K562 (cell line): ENCODE measurements around the gene WASL. TPM values are rescaled to one million over a fixed set of nuclear protein-coding genes. Genes with fewer than 3 reads are reported as not detected.

Experiments used
- ATAC-seq: fragments of 200-7000 bp; cut with Tn5 transposase; 3 replicates; pipeline ENCODE4 v1.9.1; 2020; ENCODE audit warnings: moderate library complexity
- BruUV-seq: library from RNA; stranded (reverse); fragments of 400-500 nt; replicated peaks from 2 replicates; lab custom pipeline; 2021; lab: Mats Ljungman, UMichigan
- CTCF ChIA-PET: fragments of 300-600 bp; formaldehyde crosslinking; extraction: SDS; loops from one replicate; lab custom pipeline; 2021; ENCODE audit warnings: low intra/inter-chr PET ratio; lab: Yijun Ruan, JAX
- POLR2A ChIA-PET: fragments of 300-600, 350-650 bp; sonication (Branson Sonifier 250); formaldehyde crosslinking; extraction: SDS; loops from one replicate; lab custom pipeline; 2021; ENCODE audit warnings: antibody characterized with exemption, inconsistent platforms; lab: Yijun Ruan, JAX
- DNase-seq, 4 experiments: peaks; one replicate each; pipeline versions ENCODE4 v3.0.0 to v3.0.0-alpha.2; 2011 to 2018; ENCODE audit warnings: low spot score in 3 of 4, mixed read lengths in 3 of 4; ENCODE audit errors: extremely low read depth in 1 of 4
- FAIRE-seq: peaks from 2 replicates; lab custom pipeline; 2011; peaks lifted over from hg19 to GRCh38; lab: Jason Lieb, UNC
- H2AFZ ChIP-seq: 2 replicates; pipeline ENCODE4 v1.6.0; 2011; ENCODE audit warnings: low read depth, low read length, control low read depth, inconsistent platforms
- H3K27ac ChIP-seq: fragments of 200-600 bp; 3 replicates; pipeline ENCODE4 v1.8.0; 2011; ENCODE audit warnings: low read depth, mild to moderate bottlenecking, control low read depth, inconsistent platforms, low read length, moderate library complexity, mixed read lengths; ENCODE audit errors: extremely low read depth
- H3K27me3 ChIP-seq, 2 experiments: fragments of 300-600 bp in 1 of 2; 2 replicates in 1 of 2; 3 replicates in 1 of 2; pipeline versions ENCODE4 v1.6.0 to v1.8.0; 2011; ENCODE audit warnings: inconsistent platforms in 2 of 2, low read length in 2 of 2, mild to moderate bottlenecking in 1 of 2, mixed read lengths in 1 of 2, moderate library complexity in 1 of 2; ENCODE audit not compliant: control insufficient read depth in 2 of 2, insufficient read depth in 2 of 2
- H3K36me3 ChIP-seq: fragments of 300-600 bp; 3 replicates; pipeline ENCODE4 v1.8.0; 2011; ENCODE audit warnings: mild to moderate bottlenecking, low read length, inconsistent platforms; ENCODE audit not compliant: control insufficient read depth, insufficient read depth
- H3K4me1 ChIP-seq, 2 experiments: fragments of 200-600 bp in 1 of 2; replicated peaks in 1 of 2; 2 replicates in 1 of 2; 3 replicates in 1 of 2; pipeline versions ENCODE4 v1.5.1 to v1.8.0; 2011; ENCODE audit warnings: inconsistent platforms in 2 of 2, low read length in 2 of 2, mild to moderate bottlenecking in 1 of 2, mixed read lengths in 1 of 2, moderate library complexity in 1 of 2; ENCODE audit not compliant: control insufficient read depth in 2 of 2, insufficient read depth in 2 of 2
- H3K4me2 ChIP-seq: 2 replicates; pipeline ENCODE4 v1.6.1; 2011; ENCODE audit warnings: low read length, control low read depth, inconsistent platforms, mixed read lengths; ENCODE audit not compliant: insufficient read depth
- H3K4me3 ChIP-seq: fragments of 200-600 bp; sonication (generic), shearing (Covaris generic); 2 replicates; pipeline ENCODE4 v1.5.1; 2016; ENCODE audit warnings: control low read depth, inconsistent platforms
- H3K79me2 ChIP-seq: fragments of 200-600 bp; 3 replicates; pipeline ENCODE4 v1.8.0; 2011; ENCODE audit warnings: low read length, inconsistent platforms; ENCODE audit not compliant: control insufficient read depth, insufficient read depth
- H3K9ac ChIP-seq, 2 experiments: 2 replicates each; pipeline versions ENCODE4 v1.6.0 to v1.6.1; 2011; ENCODE audit warnings: low read depth in 2 of 2, low read length in 2 of 2, control low read depth in 1 of 2, inconsistent platforms in 1 of 2, mild to moderate bottlenecking in 1 of 2, mixed read lengths in 1 of 2; ENCODE audit not compliant: insufficient read depth in 1 of 2
- H3K9me1 ChIP-seq: one replicate; pipeline ENCODE4 v1.6.0; 2011; ENCODE audit warnings: inconsistent platforms, mild to moderate bottlenecking, low read length, moderate library complexity; ENCODE audit not compliant: control insufficient read depth, insufficient read depth
- H3K9me3 ChIP-seq: replicated peaks from 2 replicates; pipeline ENCODE4 v1.5.1; 2011; ENCODE audit warnings: low read depth, low read length, inconsistent platforms; ENCODE audit not compliant: control insufficient read depth, insufficient read depth
- H4K20me1 ChIP-seq: replicated peaks from 2 replicates; pipeline ENCODE4 v1.6.1; 2011; ENCODE audit warnings: low read length, inconsistent platforms, mixed read lengths; ENCODE audit not compliant: control insufficient read depth, insufficient read depth
- ARID1B ChIP-seq: fragments of 450-650 bp; IDR thresholded peaks from 2 replicates; pipeline ENCODE4 v1.6.1; 2016; ENCODE audit warnings: antibody characterized with exemption, mild to moderate bottlenecking, inconsistent platforms
- CREBBP ChIP-seq: IDR thresholded peaks from one replicate; pipeline ENCODE4 v1.6.1; 2012; ENCODE audit warnings: low read depth, mild to moderate bottlenecking, control low read depth, inconsistent platforms, low read length
- EP400 ChIP-seq: fragments of 450-650 bp; IDR thresholded peaks from 2 replicates; pipeline ENCODE4 v1.6.1; 2017; ENCODE audit warnings: antibody characterized with exemption, mild to moderate bottlenecking, moderate library complexity
- ESRRA ChIP-seq: fragments of 450-650 bp; IDR thresholded peaks from 2 replicates; pipeline ENCODE4 v1.6.1; 2014; ENCODE audit warnings: low read depth, mild to moderate bottlenecking, moderate library complexity, borderline replicate concordance
- ETS2 ChIP-seq: IDR thresholded peaks from 2 replicates; pipeline ENCODE4 v1.6.1; 2016; ENCODE audit warnings: borderline replicate concordance, missing genetic modification characterization, mild to moderate bottlenecking, moderate library complexity, missing compliant biosample characterization; ENCODE audit not compliant: poor library complexity, severe bottlenecking
- ETV5 ChIP-seq: sonication (generic); formaldehyde crosslinking; IDR thresholded peaks from 2 replicates; pipeline ENCODE4 v1.4.0; 2020; ENCODE audit warnings: low read depth, mild to moderate bottlenecking, missing genetic modification reagents
- HDAC6 ChIP-seq: IDR thresholded peaks from 2 replicates; pipeline ENCODE4 v1.6.1; 2012; ENCODE audit warnings: low read depth, mild to moderate bottlenecking, control low read depth, inconsistent platforms, low read length, moderate library complexity
- KDM5B ChIP-seq: fragments of 200-600 bp; sonication (generic); IDR thresholded peaks from 2 replicates; pipeline ENCODE4 v1.6.1; 2012; ENCODE audit warnings: low read depth, mild to moderate bottlenecking, moderate library complexity, low read length, control low read depth, inconsistent platforms; ENCODE audit not compliant: insufficient replicate concordance
- NRF1 ChIP-seq, 2 experiments: fragments of 450-650 bp; IDR thresholded peaks in 1 of 2; conservative IDR thresholded peaks in 1 of 2; 2 replicates each; pipeline ENCODE4 v1.6.1; 2014; ENCODE audit warnings: mild to moderate bottlenecking in 2 of 2
- OTX1 ChIP-seq: fragments of 450-650 bp; formaldehyde crosslinking; IDR thresholded peaks from 2 replicates; pipeline ENCODE4 v1.4.0; 2022; ENCODE audit warnings: mild to moderate bottlenecking
- POLR2AphosphoS5 ChIP-seq: IDR thresholded peaks from 2 replicates; pipeline ENCODE4 v1.6.1; 2011; ENCODE audit warnings: mild to moderate bottlenecking, low read depth, low read length, moderate library complexity; ENCODE audit not compliant: control insufficient read depth, insufficient read depth
- POLR2G ChIP-seq: fragments of 200-400 bp; formaldehyde crosslinking; IDR thresholded peaks from 2 replicates; pipeline ENCODE4 v1.6.1; 2017; ENCODE audit warnings: low read depth, mild to moderate bottlenecking, antibody characterized with exemption, low read length, moderate library complexity
- PTTG1 ChIP-seq: fragments of 450-650 bp; IDR thresholded peaks from 2 replicates; pipeline ENCODE4 v1.6.1; 2016; ENCODE audit warnings: low read depth, mild to moderate bottlenecking, missing genetic modification characterization, missing compliant biosample characterization
- RB1 ChIP-seq: fragments of 450-650 bp; IDR thresholded peaks from 2 replicates; pipeline ENCODE4 v1.6.1; 2017; ENCODE audit warnings: low read depth, mild to moderate bottlenecking
- RCOR1 ChIP-seq, 2 experiments: IDR thresholded peaks; 2 replicates each; pipeline ENCODE4 v1.6.1; 2012; ENCODE audit warnings: low read depth in 2 of 2, low read length in 2 of 2, borderline replicate concordance in 1 of 2, improper control_type of control experiment in 1 of 2
- SMAD4 ChIP-seq: fragments of 250-450 bp; sonication (Bioruptor Pico); conservative IDR thresholded peaks from 2 replicates; pipeline ENCODE4 v1.8.0; 2021; ENCODE audit warnings: inconsistent platforms, mild to moderate bottlenecking, moderate library complexity
- STAG1 ChIP-seq: sonication (generic); formaldehyde crosslinking; IDR thresholded peaks from 2 replicates; pipeline ENCODE4 v1.5.0; 2020; ENCODE audit warnings: missing genetic modification reagents, borderline replicate concordance
- ZFP30 ChIP-seq: fragments of 250-450 bp; sonication (Bioruptor Pico); IDR thresholded peaks from 2 replicates; pipeline ENCODE4 v1.8.0; 2022; ENCODE audit warnings: moderate library complexity, mild to moderate bottlenecking, inconsistent platforms, borderline replicate concordance
- ZFP36 ChIP-seq: fragments of 150-350 bp; IDR thresholded peaks from 2 replicates; pipeline ENCODE4 v1.6.1; 2018; ENCODE audit warnings: low read length, low read depth; ENCODE audit not compliant: partially characterized antibody
- ZNF384 ChIP-seq: IDR thresholded peaks from 2 replicates; pipeline ENCODE4 v1.6.1; 2012; ENCODE audit warnings: low read depth, low read length, improper control_type of control experiment
- WGBS: fragments of 100-300 bp; shearing (Covaris generic); methylation state at CpG from one replicate; pipeline ENCODE4 v1.1.6; 2016; ENCODE audit warnings: low coverage, mixed read lengths; ENCODE audit not compliant: insufficient coverage; ENCODE audit errors: missing lambda C conversion rate; 5-methylcytosine and 5-hydroxymethylcytosine counted together
- in situ Hi-C: fragments of 300-500 bp; cut with MboI; formaldehyde crosslinking; loops from 4 replicates; pipeline ENCODE4 v1.15.0; 2018; ENCODE audit warnings: inconsistent platforms, mixed read lengths
- intact Hi-C: fragments of 100-400 bp; cut with micrococcal nuclease; formaldehyde crosslinking; loops from 2 replicates; pipeline ENCODE4 v1.14.2; 2022
- polyA plus RNA-seq, 8 experiments: library from polyadenylated mRNA; depleted of rRNA in 4 of 8; stranded (reverse) in 5 of 8; unstranded in 3 of 8; fragments of >200 nt; fragmentation: Nextera tagmentation in 2 of 8; fragmentation: Illumina TruSeq in 1 of 8; extraction: Ambion mirVana in 2 of 8; extraction: Trizol in 1 of 8; gene quantifications; 2 replicates each; pipeline versions ENCODE4 v1.2.1 to v1.2.3, GENCODE V29; 2011 to 2014; ENCODE audit warnings: inconsistent platforms in 1 of 8, missing spikeins in 1 of 8
- total RNA-seq, 7 experiments: library from RNA; depleted of rRNA in 6 of 7; stranded (reverse); fragments of >200 nt in 6 of 7; fragmentation: Illumina TruSeq in 2 of 7; extraction: Trizol in 2 of 7; gene quantifications; 2 replicates each; pipeline versions ENCODE4 v1.2.1 to v1.2.3, GENCODE V29; 2011 to 2021; ENCODE audit warnings: low replicate concordance in 1 of 7
- TF ChIP-seq, protein P1 (sequence below), 3 experiments: fragments of 200-800 bp in 1 of 3; sonication (Bioruptor generic) in 1 of 3; sonication (generic) in 1 of 3; formaldehyde crosslinking in 1 of 3; IDR thresholded peaks; 2 replicates each; pipeline versions ENCODE4 v1.6.1 to v1.8.0; 2016 to 2022; ENCODE audit warnings: mild to moderate bottlenecking in 2 of 3, missing compliant biosample characterization in 2 of 3, missing genetic modification characterization in 2 of 3, missing genetic modification reagents in 1 of 3

The WASL gene
- total and polyA plus RNA-seq, 9 of the 15 experiments (the other 6 are each of a cell fraction or from before 2014, with no cell fraction given) = 3.2 to 13.9 (median 8.3) TPM

DNA sequence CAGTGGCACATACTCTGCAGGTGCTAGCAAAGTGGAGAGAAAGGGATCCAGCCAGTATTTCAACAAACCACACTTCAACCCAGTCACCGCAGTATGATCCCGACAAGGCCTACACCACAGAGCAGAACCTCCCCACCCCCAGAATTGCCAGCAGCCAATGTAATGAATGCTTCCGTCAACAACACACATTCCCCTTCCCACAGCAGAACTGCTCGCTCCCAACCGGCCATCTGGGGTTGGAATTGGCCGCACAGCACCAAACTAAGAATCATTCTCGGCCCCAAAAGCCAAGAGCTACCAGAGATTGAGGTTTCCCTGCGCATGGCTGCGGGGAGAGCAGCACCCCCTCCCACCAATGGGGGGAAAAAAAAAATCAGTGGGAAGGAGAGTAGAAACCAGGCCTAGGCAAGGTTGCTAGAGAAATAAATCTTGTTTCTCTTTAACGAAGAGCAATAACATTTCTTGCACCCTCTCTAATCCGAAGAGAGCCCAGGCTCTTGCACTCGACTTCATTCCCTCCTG is 1.1 kb downstream of the WASL start:
- H2AFZ ChIP-seq = peak overlapping the region; percentile 44; the same call in 1 of the 2 replicates
- peak overlapping the region; percentile 95 for H3K4me2 ChIP-seq
- ATAC-seq (peak; percentile 47), DNase-seq (peak; percentile 34 to 89 (median 64)), FAIRE-seq (peak; percentile 71)
- no TSS peak for BruUV-seq
- ChIA-PET CTCF (interaction anchor here (0.7 kb wide), 1 partner anchor 43 kb away, joined by 4 read pairs; no protein-coding TSS in a partner anchor), POLR2A (interaction anchor here (1.0 to 3.8 kb wide), 7 partner anchors 9 to 32 kb away, joined by 4 to 28 read pairs (median 7); no protein-coding TSS in a partner anchor)
- 0% methylated on average over 12 of the region's 12 CpGs for WGBS
- intact Hi-C loops = loop anchor here (1.0 to 2.0 kb wide), 6 partner anchors 17 to 213 kb away; partner anchors contain the start of gene IQUB
- no peaks in the 10 kb centered on the region for H3K27me3 ChIP-seq
- in situ Hi-C loops = no loop called here
- peak overlapping the region; percentile 94 to 99 for H3K9ac ChIP-seq
- H3K36me3 ChIP-seq = peaks cover 18% of the 10 kb centered on the region; the same call in 2 of the 3 replicates
- peaks cover 98% of the 10 kb centered on the region for H3K79me2 ChIP-seq
- H3K4me1 ChIP-seq = peaks cover 16 to 26% of the 10 kb centered on the region in 2 experiments
- peaks cover 3% of the 10 kb centered on the region; the same call in 1 of the 2 replicates for H3K9me3 ChIP-seq
- no peaks in the 10 kb centered on the region for H3K9me1 ChIP-seq
- H4K20me1 ChIP-seq = peaks cover 24% of the 10 kb centered on the region
- peak overlapping the region; percentile 77 for H3K4me3 ChIP-seq
- H3K27ac ChIP-seq = peak overlapping the region; percentile 94
- TF ChIP-seq SMAD4 (0 out of 2 replicates have a peak, but pooled peaks have one; percentile 14), ESRRA (peak; percentile 50; the same call in 1 of the 2 replicates), STAG1 (no peak), POLR2AphosphoS5 (peak; percentile 54; the same call in 1 of the 2 replicates), HDAC6 (no peak), ETV5 (CRISPR knock-in tag) (peak; percentile 34; the same call in 1 of the 2 replicates), RCOR1 (IDR thresholded peaks at IDR 0.05; ENCODE audit: borderline replicate concordance in 1 of 2, low read depth in 2 of 2, low read length in 2 of 2) (peak in 1 of 2 experiments; percentile 32; a peak in 1 of 4 replicates), PTTG1 (tag) (no peak), POLR2G (no peak), CREBBP (no peak), ETS2 (no peak), RB1 (0 out of 2 replicates have a peak, but pooled peaks have one; percentile 11), ARID1B (peak; percentile 24), ZFP36 (peak; percentile 28), ZFP30 (no peak), ZNF384 (peak; percentile 73), EP400 (peak; percentile 48; the same call in 1 of the 2 replicates), KDM5B (peak; percentile 80), NRF1 (conservative IDR thresholded peaks at IDR 0.05 in 1 of 2, IDR thresholded peaks at IDR 0.05 in 1 of 2) (peak; percentile 81 to 83), OTX1 (CRISPR knock-in tag) (0 out of 2 replicates have a peak, but pooled peaks have one; percentile 9)
- TF ChIP-seq, protein P1, sequence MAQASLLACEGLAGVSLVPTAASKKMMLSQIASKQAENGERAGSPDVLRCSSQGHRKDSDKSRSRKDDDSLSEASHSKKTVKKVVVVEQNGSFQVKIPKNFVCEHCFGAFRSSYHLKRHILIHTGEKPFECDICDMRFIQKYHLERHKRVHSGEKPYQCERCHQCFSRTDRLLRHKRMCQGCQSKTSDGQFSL (CRISPR knock-in tag; IDR thresholded peaks at IDR 0.05) = peak; percentile 55; the same call in 1 of the 2 replicates
- TF ChIP-seq, protein P1 (tag; IDR thresholded peaks at IDR 0.05) = no peak; a peak in 1 of 4 replicates
